HG03432 (cell line): ENCODE measurements around the gene SAXO2.
A peak's percentile ranks its signal among the peaks of the same experiment; 100 is the strongest.
"Not testable (repeated sequence)": the region's sequence is repeated elsewhere in the genome, so short reads cannot be mapped to it uniquely, and the experiment has no call there.

ENCODE experiments used
- ATAC-seq: cut with Tn5 transposase; IDR thresholded peaks from one replicate; pipeline ENCODE4 v1.9.1; 2021; ENCODE audit warnings: mild to moderate bottlenecking, moderate library complexity; ENCODE audit not compliant: unreplicated experiment

Gene SAXO2

GRCh38 chr15:82284381-82284780, 21.8 kb downstream of the SAXO2 start:
- not testable (repeated sequence) for ATAC-seq

- peak; percentile 87 for ATAC-seq
These were observed 23.9 kb downstream of the SAXO2 start for GRCh38 chr15:82286475-82286874.

GRCh38 chr15:82288202-82288601, 25.6 kb downstream of the SAXO2 start:
- ATAC-seq, result not testable (repeated sequence)

GRCh38 chr15:82292271-82292670, 29.7 kb downstream of the SAXO2 start:
- ATAC-seq, result no peak

- ATAC-seq, result no peak
These were observed 31.6 kb downstream of the SAXO2 start for GRCh38 chr15:82294061-82294690.

GRCh38 chr15:82297546-82297945, 34.9 kb downstream of the SAXO2 start:
- no peak for ATAC-seq

- ATAC-seq, result no peak
These were observed 35.4 kb downstream of the SAXO2 start for GRCh38 chr15:82298032-82298431.

- ATAC-seq, result peak; percentile 51
These were observed 35.9 kb downstream of the SAXO2 start for GRCh38 chr15:82298520-82298919.

GRCh38 chr15:82299511-82299914, 36.9 kb downstream of the SAXO2 start:
- ATAC-seq, result not testable (repeated sequence)

- not testable (repeated sequence) for ATAC-seq
These were observed 37.7 kb downstream of the SAXO2 start for GRCh38 chr15:82300326-82300725.

- no peak for ATAC-seq
These were observed 38.3 kb downstream of the SAXO2 start for GRCh38 chr15:82300883-82301282.

GRCh38 chr15:82301296-82302016, 38.8 kb downstream of the SAXO2 start:
- ATAC-seq, result no peak

GRCh38 chr15:82303956-82304777, 41.5 kb downstream of the SAXO2 start:
- no peak for ATAC-seq

- no peak for ATAC-seq
These were observed 42.1 kb downstream of the SAXO2 start for GRCh38 chr15:82304778-82305090.

- ATAC-seq, result no peak
These were observed 43.0 kb downstream of the SAXO2 start for GRCh38 chr15:82305621-82306048.

GRCh38 chr15:82306791-82307713, 44.4 kb downstream of the SAXO2 start:
- ATAC-seq, result no peak

- no peak for ATAC-seq
These were observed 45.1 kb downstream of the SAXO2 start for GRCh38 chr15:82307714-82308081.

- no peak for ATAC-seq
These were observed 47.2 kb downstream of the SAXO2 start for GRCh38 chr15:82309802-82310201.

GRCh38 chr15:82311321-82311720, 48.7 kb downstream of the SAXO2 start:
- not testable (repeated sequence) for ATAC-seq

- no peak for ATAC-seq
These were observed 50.1 kb downstream of the SAXO2 start for GRCh38 chr15:82312586-82313349.
